B cell (primary cell): Measurements from ENCODE around the gene TRIP10. TPM values are rescaled to one million over a fixed set of nuclear protein-coding genes. Genes with fewer than 3 reads are reported as not detected.
A peak's percentile ranks its signal among the peaks of the same experiment; 100 is the strongest.
"Not testable (repeated sequence)": the region's sequence is repeated elsewhere in the genome, so short reads cannot be mapped to it uniquely, and the experiment has no call there.

Source experiments
- ATAC-seq: fragments of 200-7000 bp; cut with Tn5 transposase; one replicate; pipeline ENCODE4 v1.10.0; 2021; ENCODE audit warnings: low read depth, mild to moderate bottlenecking, moderate number of reproducible peaks, moderate library complexity
- CTCF ChIA-PET: fragments of 350-600 bp; sonication (Branson Sonifier 250); formaldehyde crosslinking; loops from one replicate; lab custom pipeline; 2021; ENCODE audit warnings: antibody characterized with exemption, inconsistent platforms; lab: Charles Lee
- POLR2A ChIA-PET: fragments of 350-600 bp; sonication (Branson Sonifier 250); formaldehyde crosslinking; loops from one replicate; lab custom pipeline; 2021; ENCODE audit warnings: antibody characterized with exemption; lab: Charles Lee
- DNase-seq: peaks from one replicate; pipeline ENCODE4 v3.0.0; 2013
- H2AFZ ChIP-seq: 2 replicates; pipeline ENCODE4 v1.6.1; 2012; ENCODE audit warnings: mild to moderate bottlenecking, low read depth, low read length; ENCODE audit not compliant: insufficient read depth, poor library complexity, severe bottlenecking
- H3K27ac ChIP-seq, 2 donors: 1 replicate in 1 of 2; 2 replicates in 1 of 2; pipeline ENCODE4 v1.5.1; 2012 to 2013; ENCODE audit warnings: low read length in 2 of 2, mild to moderate bottlenecking in 2 of 2, moderate library complexity in 1 of 2
- H3K27me3 ChIP-seq, 4 experiments: fragments of 200-600 bp in 1 of 4; sonication (generic) in 1 of 4; replicated peaks in 1 of 4; 1 replicate in 2 of 4; 2 replicates in 2 of 4; pipeline versions ENCODE4 v1.6.1 to v1.7.0; 2013 to 2016; ENCODE audit warnings: low read length in 3 of 4, mild to moderate bottlenecking in 2 of 4, mixed read lengths in 1 of 4, moderate library complexity in 1 of 4; ENCODE audit not compliant: insufficient read depth in 4 of 4, control insufficient read depth in 3 of 4; ENCODE audit errors: control extremely low read depth in 1 of 4
- H3K36me3 ChIP-seq, 2 experiments: replicated peaks in 1 of 2; 1 replicate in 1 of 2; 2 replicates in 1 of 2; pipeline versions ENCODE4 v1.6.1 to v1.7.1; 2013; ENCODE audit warnings: low read length in 1 of 2; ENCODE audit not compliant: insufficient read depth in 2 of 2, control insufficient read depth in 1 of 2; ENCODE audit errors: control extremely low read depth in 1 of 2, extremely low read depth in 1 of 2
- H3K4me1 ChIP-seq, 2 donors: fragments of 200-600 bp in 1 of 2; sonication (generic) in 1 of 2; 1 replicate in 1 of 2; 2 replicates in 1 of 2; pipeline versions ENCODE4 v1.5.1 to v1.6.1; 2013 to 2017; ENCODE audit warnings: low read length in 2 of 2; ENCODE audit not compliant: control insufficient read depth in 2 of 2, insufficient read depth in 2 of 2
- H3K4me2 ChIP-seq: replicated peaks from 2 replicates; pipeline ENCODE3; 2012; ENCODE audit warnings: mild to moderate bottlenecking, low read depth, low read length; ENCODE audit not compliant: poor library complexity, severe bottlenecking
- H3K4me3 ChIP-seq, 5 experiments: fragments of 200-600 bp in 1 of 5; sonication (generic) in 1 of 5; 1 replicate in 3 of 5; 2 replicates in 2 of 5; pipeline versions ENCODE4 v1.5.1 to v1.7.0; 2011 to 2016; ENCODE audit warnings: low read length in 4 of 5, mild to moderate bottlenecking in 4 of 5, low read depth in 2 of 5, control low read depth in 1 of 5, moderate library complexity in 1 of 5; ENCODE audit not compliant: insufficient read depth in 1 of 5; ENCODE audit errors: control extremely low read depth in 1 of 5, extremely low read depth in 1 of 5
- H3K79me2 ChIP-seq: fragments of 200-600 bp; sonication (generic); one replicate; pipeline ENCODE4 v1.6.0; 2016; ENCODE audit warnings: low read length; ENCODE audit not compliant: control insufficient read depth, insufficient read depth
- H3K9ac ChIP-seq: fragments of 200-600 bp; sonication (generic); 2 replicates; pipeline ENCODE4 v1.6.1; 2017; ENCODE audit warnings: mild to moderate bottlenecking, low read length, moderate library complexity
- H3K9me3 ChIP-seq, 3 donors: one replicate each; pipeline versions ENCODE4 v1.6.1 to v1.7.1; 2013; ENCODE audit warnings: low read length in 2 of 3; ENCODE audit not compliant: control insufficient read depth in 2 of 3, insufficient read depth in 1 of 3; ENCODE audit errors: control extremely low read depth in 1 of 3
- H4K20me1 ChIP-seq: 2 replicates; pipeline ENCODE4 v1.6.0; 2012; ENCODE audit warnings: mild to moderate bottlenecking, low read length; ENCODE audit not compliant: insufficient read depth, control insufficient read depth, poor library complexity, severe bottlenecking
- H3K27ac Mint-ChIP-seq: one replicate; pipeline ENCODE4 v1.8.0; 2021; ENCODE audit warnings: mixed read lengths
- H3K27me3 Mint-ChIP-seq: one replicate; pipeline ENCODE4 v1.8.0; 2021; ENCODE audit warnings: mixed read lengths
- H3K4me1 Mint-ChIP-seq: one replicate; pipeline ENCODE4 v1.8.0; 2021; ENCODE audit warnings: mixed read lengths
- H3K4me3 Mint-ChIP-seq: one replicate; pipeline ENCODE4 v1.8.0; 2021; ENCODE audit warnings: mixed read lengths
- H3K9me3 Mint-ChIP-seq: one replicate; pipeline ENCODE4 v1.8.0; 2022; ENCODE audit warnings: mixed read lengths; ENCODE audit not compliant: insufficient read depth
- CTCF ChIP-seq: fragments of 200-600 bp; IDR thresholded peaks from one replicate; pipeline ENCODE4 v1.8.0; 2022; ENCODE audit warnings: antibody characterized with exemption, mild to moderate bottlenecking
- EZH2 ChIP-seq: IDR thresholded peaks from 2 replicates; pipeline ENCODE4 v1.6.1; 2012; ENCODE audit warnings: borderline replicate concordance, low read depth, mild to moderate bottlenecking, moderate library complexity, low read length; ENCODE audit not compliant: insufficient read depth, poor library complexity, severe bottlenecking
- WGBS: methylation state at CpG from one replicate; pipeline ENCODE4 v1.1.5; 2013; ENCODE audit warnings: missing lambda C conversion rate; ENCODE audit not compliant: insufficient coverage; 5-methylcytosine and 5-hydroxymethylcytosine counted together
- intact Hi-C: fragments of 100-400 bp; cut with micrococcal nuclease; formaldehyde crosslinking; loops from one replicate; pipeline ENCODE4 v1.10.0; 2022
- polyA plus RNA-seq: library from polyadenylated mRNA; depleted of rRNA; stranded (reverse); fragments of >200 nt; gene quantifications from 2 replicates; pipeline ENCODE4 v1.2.3, GENCODE V29; 2012
- total RNA-seq, 2 donors: library from RNA; stranded (reverse); fragments of 120-200 nt in 1 of 2; gene quantifications; 1 replicate in 1 of 2; 2 replicates in 1 of 2; pipeline versions ENCODE4 v1.2.3 to v1.2.4, GENCODE V29; 2013 to 2022

The TRIP10 gene
- total and polyA plus RNA-seq, 2 donors (not counting 1 experiment from before 2014, with no cell fraction given): 5.9 to 42.7 TPM

GRCh38 chr19:6774821-6775707, 35.6 kb downstream of the TRIP10 start:
- Histone ChIP-seq H3K36me3 (peaks cover 1 to 39% of the 10 kb centered on the region in 2 experiments), H3K4me3 (no peak overlapping the region), H3K27me3 (no peaks in the 10 kb centered on the region), H3K4me1 (peaks cover 37 to 54% of the 10 kb centered on the region in 2 donors), H3K9ac (no peak overlapping the region), H3K27ac (peak overlapping the region in 1 of 2 donors; percentile 65), H3K9me3 (no peaks in the 10 kb centered on the region), H3K79me2 (peaks cover 80% of the 10 kb centered on the region), H2AFZ (no peak overlapping the region), H4K20me1 (peaks cover 65% of the 10 kb centered on the region), H3K4me2 (peak overlapping the region; percentile 43)
- POLR2A ChIA-PET: interaction anchor here (0.6 to 4.4 kb wide), 3 partner anchors 27 to 572 kb away, joined by 5 to 73 read pairs (median 5); no protein-coding TSS in a partner anchor
- TF ChIP-seq EZH2 (no peak), CTCF (no peak)
- Mint-ChIP-seq H3K4me1 (peaks cover 55% of the 10 kb centered on the region), H3K9me3 (no peaks in the 10 kb centered on the region), H3K27ac (peak overlapping the region; percentile 67), H3K4me3 (peak overlapping the region; percentile 68), H3K27me3 (no peaks in the 10 kb centered on the region)
- ATAC-seq (no peak), DNase-seq (peak; percentile 42)
- CTCF ChIA-PET: interaction anchor here (0.7 to 5.2 kb wide), 6 partner anchors 25 to 258 kb away, joined by 3 to 41 read pairs (median 4); partner anchors contain the start of genes GPR108 and TRIP10
- intact Hi-C loops: loop anchor here (10.0 kb wide), 1 partner anchor 570 kb away; the partner anchor contains the start of gene ARHGEF18
- WGBS: 81% methylated on average over 9 of the region's 11 CpGs

- DNase-seq, H3K27me3 Mint-ChIP-seq, H3K9me3 Mint-ChIP-seq, POLR2A ChIA-PET, H3K9ac ChIP-seq, H3K27me3 ChIP-seq, H3K4me3 ChIP-seq, ATAC-seq, H3K9me3 ChIP-seq, H2AFZ ChIP-seq: not testable (repeated sequence)
- Mint-ChIP-seq H3K27ac (peak overlapping the region; percentile 13), H3K4me1 (peaks cover 54% of the 10 kb centered on the region), H3K4me3 (peak overlapping the region; percentile 35)
- CTCF ChIA-PET: interaction anchor here (1.0 to 5.2 kb wide), 3 partner anchors 24 to 88 kb away, joined by 3 to 41 read pairs (median 4); partner anchors contain the start of genes GPR108 and TRIP10
- intact Hi-C loops: loop anchor here (10.0 kb wide), 1 partner anchor 569 kb away; the partner anchor contains the start of gene ARHGEF18
- Histone ChIP-seq H3K27ac (peak overlapping the region in 1 of 2 donors; percentile 23), H3K4me2 (peak overlapping the region; percentile 43), H3K36me3 (peaks cover 3 to 43% of the 10 kb centered on the region in 2 experiments), H3K79me2 (peaks cover 90% of the 10 kb centered on the region), H3K4me1 (peaks cover 37 to 57% of the 10 kb centered on the region in 2 donors), H4K20me1 (peaks cover 75% of the 10 kb centered on the region)
Measured at GRCh38 chr19:6776045-6776444, 36.6 kb downstream of the TRIP10 start.
